ENCODE data around the gene TCF12. TPM values are rescaled to one million over a fixed set of nuclear protein-coding genes. Genes with fewer than 3 reads are reported as not detected.

Gene TCF12
- total RNA-seq, 1 donor from 2014 or later = 93.0 TPM

DNA sequence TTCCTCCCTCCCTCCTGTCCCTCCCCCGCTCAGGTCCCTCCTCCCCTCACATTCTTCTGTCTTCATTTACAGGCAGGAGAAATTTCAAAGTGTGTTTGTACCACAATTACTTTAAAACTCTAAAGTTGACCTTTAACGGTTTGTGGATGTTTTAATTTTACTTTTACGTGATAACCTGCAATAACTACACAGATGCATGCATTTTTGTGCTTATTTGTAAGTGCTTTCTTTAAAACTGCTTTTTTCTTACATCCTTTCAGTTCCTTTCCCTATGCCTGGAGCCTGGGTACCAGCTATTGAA, 406.1 kb downstream of the TCF12 start:
- DNase-seq (no peak), ATAC-seq (no peak)
- Histone ChIP-seq H3K4me1 (peaks cover 8% of the 10 kb centered on the region), H3K27me3 (ENCODE audit: low read depth) (no peaks in the 10 kb centered on the region), H3K27ac (no peak overlapping the region), H3K36me3 (no peaks in the 10 kb centered on the region), H3K9me3 (no peaks in the 10 kb centered on the region), H3K4me3 (no peak overlapping the region)
- intact Hi-C loops (cut with DNase I) = no loop called here
- no peak for TF ChIP-seq CTCF (IDR thresholded peaks at IDR 0.05)

- H3K36me3 ChIP-seq = no peaks in the 10 kb centered on the region
- H3K4me1 ChIP-seq = peaks cover 8% of the 10 kb centered on the region
- intact Hi-C loops (cut with DNase I) = no loop called here
- H3K9me3 ChIP-seq = no peaks in the 10 kb centered on the region
- H3K27ac ChIP-seq = no peak overlapping the region
- no peaks in the 10 kb centered on the region for H3K27me3 ChIP-seq (ENCODE audit: low read depth)
- no peak for TF ChIP-seq CTCF (IDR thresholded peaks at IDR 0.05)
- ATAC-seq = no peak
- DNase-seq = no peak
- no peak overlapping the region for H3K4me3 ChIP-seq
Observed at GRCh38 chr15:57324944-57325679, 406.7 kb downstream of the TCF12 start.

GRCh38 chr15:57326196-57326595, 407.8 kb downstream of the TCF12 start:
- intact Hi-C loops (cut with DNase I) = no loop called here
- Histone ChIP-seq H3K9me3 (no peaks in the 10 kb centered on the region), H3K27me3 (ENCODE audit: low read depth) (no peaks in the 10 kb centered on the region), H3K36me3 (no peaks in the 10 kb centered on the region), H3K4me1 (no peaks in the 10 kb centered on the region), H3K27ac (no peak overlapping the region), H3K4me3 (no peak overlapping the region)
- ATAC-seq (no peak), DNase-seq (no peak)
- no peak for TF ChIP-seq CTCF (IDR thresholded peaks at IDR 0.05)

GRCh38 chr15:57327985-57328471, 409.6 kb downstream of the TCF12 start:
- Histone ChIP-seq H3K36me3 (no peaks in the 10 kb centered on the region), H3K4me3 (no peak overlapping the region), H3K9me3 (no peaks in the 10 kb centered on the region), H3K4me1 (no peaks in the 10 kb centered on the region), H3K27ac (no peak overlapping the region), H3K27me3 (ENCODE audit: low read depth) (no peaks in the 10 kb centered on the region)
- DNase-seq (no peak), ATAC-seq (no peak)
- no peak for TF ChIP-seq CTCF (IDR thresholded peaks at IDR 0.05)
- intact Hi-C loops (cut with DNase I) = no loop called here

DNA sequence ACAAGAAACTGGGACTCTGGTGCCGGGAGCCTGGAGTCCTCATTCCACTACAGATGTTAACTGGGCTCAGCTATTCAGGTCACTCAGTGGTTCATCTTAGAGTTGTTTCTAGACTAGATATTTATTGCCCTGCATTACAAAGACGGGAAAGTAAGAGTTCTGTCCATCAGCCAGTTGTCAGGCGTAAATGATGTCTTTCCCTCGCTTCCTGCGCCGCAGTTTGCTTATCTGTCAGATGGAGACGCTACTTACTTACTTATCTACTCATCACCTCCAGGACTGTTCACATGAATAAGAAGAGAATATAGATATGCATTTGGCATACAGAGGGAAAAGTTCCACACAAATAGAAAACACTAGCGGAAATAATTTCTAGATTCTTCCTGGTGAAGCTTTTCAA, 410.0 kb downstream of the TCF12 start:
- no peak for DNase-seq

More for the DNA sequence above, 410.0 kb downstream of the TCF12 start:
- no peak for ATAC-seq
- Histone ChIP-seq H3K4me3 (no peak overlapping the region), H3K27ac (no peak overlapping the region), H3K9me3 (no peaks in the 10 kb centered on the region), H3K27me3 (ENCODE audit: low read depth) (no peaks in the 10 kb centered on the region), H3K4me1 (no peaks in the 10 kb centered on the region), H3K36me3 (no peaks in the 10 kb centered on the region)
- TF ChIP-seq CTCF (IDR thresholded peaks at IDR 0.05) = no peak
- intact Hi-C loops (cut with DNase I) = no loop called here
